Endothelial cell of umbilical vein (primary cell): ENCODE results near the gene IQCN. TPM values are rescaled to one million over a fixed set of nuclear protein-coding genes. Genes with fewer than 3 reads are reported as not detected.
A peak's percentile ranks its signal among the peaks of the same experiment; 100 is the strongest.

Source experiments
- BruUV-seq: library from RNA; stranded (reverse); fragments of 400-500 nt; replicated peaks from 2 replicates; lab custom pipeline; 2021; lab: Mats Ljungman, UMichigan
- CTCF ChIA-PET: fragments of 300-600, 350-600 bp; sonication (Branson Sonifier 250); formaldehyde crosslinking; loops from one replicate; lab custom pipeline; 2021; ENCODE audit warnings: antibody characterized with exemption, inconsistent platforms; lab: Charles Lee
- POLR2A ChIA-PET: fragments of 300-600, 350-600 bp; sonication (Branson Sonifier 250); formaldehyde crosslinking; loops from one replicate; lab custom pipeline; 2021; ENCODE audit warnings: antibody characterized with exemption, inconsistent platforms; lab: Charles Lee
- DNase-seq: peaks from one replicate; pipeline ENCODE4 v3.0.0-alpha.2; 2011; ENCODE audit warnings: low read depth, low spot score
- FAIRE-seq: peaks from 2 replicates; lab custom pipeline; 2011; peaks lifted over from hg19 to GRCh38; lab: Jason Lieb, UNC
- H2AFZ ChIP-seq: 2 replicates; pipeline ENCODE4 v1.6.0; 2012; ENCODE audit warnings: low read depth, low read length, control low read depth, inconsistent platforms
- H3K27ac ChIP-seq: 2 replicates; pipeline ENCODE4 v1.5.1; 2011; ENCODE audit warnings: low read depth, mild to moderate bottlenecking, control low read depth, low read length, moderate library complexity; ENCODE audit not compliant: insufficient read depth
- H3K27me3 ChIP-seq, 2 experiments: 2 replicates each; pipeline versions ENCODE4 v1.6.0 to v1.6.1; 2011; ENCODE audit warnings: low read length in 2 of 2, mixed read lengths in 1 of 2; ENCODE audit not compliant: control insufficient read depth in 2 of 2, insufficient read depth in 2 of 2
- H3K36me3 ChIP-seq, 2 experiments: 2 replicates in 1 of 2; 3 replicates in 1 of 2; pipeline ENCODE4 v1.5.1; 2011; ENCODE audit warnings: low read length in 2 of 2, mild to moderate bottlenecking in 1 of 2, moderate library complexity in 1 of 2; ENCODE audit not compliant: control insufficient read depth in 2 of 2, insufficient read depth in 2 of 2; ENCODE audit errors: extremely low read depth in 1 of 2
- H3K4me1 ChIP-seq: 3 replicates; pipeline ENCODE4 v1.5.1; 2011; ENCODE audit warnings: mild to moderate bottlenecking, low read length; ENCODE audit not compliant: control insufficient read depth, insufficient read depth; ENCODE audit errors: extremely low read depth
- H3K4me2 ChIP-seq: 2 replicates; pipeline ENCODE4 v1.6.1; 2011; ENCODE audit warnings: low read length, control low read depth, mixed read lengths; ENCODE audit not compliant: insufficient read depth
- H3K4me3 ChIP-seq, 3 experiments: fragments of 200-600 bp in 1 of 3; sonication (generic), shearing (Covaris generic) in 1 of 3; replicated peaks in 1 of 3; 2 replicates each; pipeline ENCODE4 v1.5.1; 2011 to 2016; ENCODE audit warnings: control low read depth in 3 of 3, low read length in 3 of 3, mild to moderate bottlenecking in 2 of 3, inconsistent platforms in 1 of 3, low read depth in 1 of 3, moderate library complexity in 1 of 3; ENCODE audit not compliant: insufficient read depth in 1 of 3
- H3K79me2 ChIP-seq: 2 replicates; pipeline ENCODE4 v1.6.0; 2012; ENCODE audit warnings: low read length, inconsistent platforms; ENCODE audit not compliant: control insufficient read depth, insufficient read depth
- H3K9ac ChIP-seq: replicated peaks from 2 replicates; pipeline ENCODE3; 2011; ENCODE audit warnings: low read length, control low read depth; ENCODE audit not compliant: insufficient read depth; ENCODE audit errors: extremely low read depth
- H3K9me1 ChIP-seq: replicated peaks from 3 replicates; pipeline ENCODE4 v1.6.0; 2011; ENCODE audit warnings: mild to moderate bottlenecking, low read length; ENCODE audit not compliant: control insufficient read depth, insufficient read depth; ENCODE audit errors: extremely low read depth
- H3K9me3 ChIP-seq: replicated peaks from 2 replicates; pipeline ENCODE4 v1.5.1; 2012; ENCODE audit warnings: low read length, inconsistent platforms; ENCODE audit not compliant: control insufficient read depth, insufficient read depth
- H4K20me1 ChIP-seq: replicated peaks from 2 replicates; pipeline ENCODE3; 2011; ENCODE audit warnings: mild to moderate bottlenecking, low read length; ENCODE audit not compliant: control insufficient read depth, insufficient read depth; ENCODE audit errors: extremely low read depth
- EZH2 ChIP-seq: IDR thresholded peaks from 2 replicates; pipeline ENCODE4 v1.6.1; 2012; ENCODE audit warnings: borderline replicate concordance, low read depth, mild to moderate bottlenecking, moderate library complexity, low read length, inconsistent platforms; ENCODE audit not compliant: severe bottlenecking
- FOS ChIP-seq: IDR thresholded peaks from 2 replicates; pipeline ENCODE4 v1.6.1; 2011; ENCODE audit warnings: mild to moderate bottlenecking, low read length, moderate library complexity, borderline replicate concordance; ENCODE audit not compliant: insufficient read depth
- GATA2 ChIP-seq: IDR thresholded peaks from 2 replicates; pipeline ENCODE4 v1.7.0; 2011; ENCODE audit warnings: low read depth, mild to moderate bottlenecking, moderate library complexity, mixed read lengths, low read length; ENCODE audit not compliant: insufficient read length, insufficient read depth
- JUN ChIP-seq: IDR thresholded peaks from 2 replicates; pipeline ENCODE4 v1.6.1; 2011; ENCODE audit warnings: borderline replicate concordance, low read depth; ENCODE audit not compliant: insufficient read length, insufficient read depth
- MYC ChIP-seq: IDR thresholded peaks from one replicate; pipeline ENCODE4 v1.6.1; 2011; ENCODE audit warnings: mild to moderate bottlenecking, low read depth, low read length
- POLR2A ChIP-seq: IDR thresholded peaks from 2 replicates; pipeline ENCODE4 v1.6.1; 2012; ENCODE audit warnings: low read depth, mild to moderate bottlenecking, control low read depth, low read length
- POLR2AphosphoS5 ChIP-seq: IDR thresholded peaks from 2 replicates; pipeline ENCODE4 v1.6.1; 2012; ENCODE audit warnings: low read depth, mild to moderate bottlenecking, control low read depth, low read length, moderate library complexity; ENCODE audit not compliant: insufficient read depth
- dilution Hi-C: fragments of 300-500 bp; cut with MboI; formaldehyde crosslinking; loops from one replicate; pipeline ENCODE4 v1.15.0; 2019; ENCODE audit warnings: low sequenced_read_pairs; ENCODE audit not compliant: extremely low pct_ligation_motif_present
- intact Hi-C: fragments of 100-400 bp; cut with micrococcal nuclease; formaldehyde crosslinking; loops from one replicate; pipeline ENCODE4 v1.10.0; 2022
- polyA plus RNA-seq, 4 experiments: library from polyadenylated mRNA; depleted of rRNA in 3 of 4; stranded (reverse) in 3 of 4; unstranded in 1 of 4; fragments of >200 nt; gene quantifications; 2 replicates each; pipeline versions ENCODE4 v1.2.1 to v1.2.3, GENCODE V29; 2011 to 2012; ENCODE audit warnings: missing spikeins in 1 of 4
- total RNA-seq: library from RNA; stranded (reverse); gene quantifications from 2 replicates; pipeline ENCODE4 v1.2.3, GENCODE V29; 2021
- TF ChIP-seq, protein P1 (sequence below): IDR thresholded peaks from 2 replicates; pipeline ENCODE4 v1.6.1; 2011; ENCODE audit not compliant: insufficient read depth, insufficient read length
- TF ChIP-seq, protein P2 (sequence below), 2 donors: IDR thresholded peaks; 1 replicate in 1 of 2; 2 replicates in 1 of 2; pipeline ENCODE4 v1.5.1; 2011; ENCODE audit warnings: low read length in 2 of 2, mild to moderate bottlenecking in 2 of 2, moderate library complexity in 2 of 2, control low read depth in 1 of 2, inconsistent platforms in 1 of 2, low read depth in 1 of 2; ENCODE audit not compliant: insufficient read depth in 1 of 2; ENCODE audit errors: extremely low read depth in 1 of 2

The IQCN gene
- total and polyA plus RNA-seq, 2 donors (not counting 3 experiments of a cell fraction or from before 2014, with no cell fraction given), result 1.5 to 3.0 TPM

DNA sequence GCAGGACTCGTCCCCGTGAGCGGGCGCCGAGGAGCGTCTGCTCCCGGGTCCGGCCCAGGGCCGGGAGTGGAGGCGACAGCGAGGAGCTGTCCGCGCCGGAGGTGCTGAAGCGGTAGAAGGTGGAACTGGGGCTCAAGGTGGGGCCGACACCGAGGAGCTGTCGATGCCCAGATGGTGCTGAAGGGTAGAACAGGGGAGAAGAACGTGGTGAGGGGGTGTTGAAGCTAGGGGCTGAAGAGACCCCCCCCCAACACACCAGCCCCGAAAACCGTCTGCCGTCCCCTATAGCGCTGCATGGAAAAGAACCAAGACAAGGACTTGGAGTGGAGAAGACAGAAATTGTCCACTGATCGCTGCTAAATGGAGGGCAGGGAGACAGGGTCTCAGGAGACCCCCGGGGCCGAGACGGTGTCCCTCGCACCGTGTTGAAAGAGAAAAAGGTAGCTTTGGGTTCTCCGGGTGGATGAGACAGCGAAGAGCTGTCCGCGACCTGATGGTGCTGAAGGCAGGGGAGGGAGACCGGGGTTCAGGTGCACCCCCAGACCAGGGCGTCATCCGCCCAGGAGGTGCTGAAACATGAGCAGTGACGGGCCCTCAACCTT is 40.9 kb downstream of the IQCN start:
- TF ChIP-seq EZH2 (no peak), JUN (no peak), POLR2AphosphoS5 (no peak), GATA2 (no peak), FOS (no peak), POLR2A (no peak), MYC (no peak)
- TF ChIP-seq, protein P1, sequence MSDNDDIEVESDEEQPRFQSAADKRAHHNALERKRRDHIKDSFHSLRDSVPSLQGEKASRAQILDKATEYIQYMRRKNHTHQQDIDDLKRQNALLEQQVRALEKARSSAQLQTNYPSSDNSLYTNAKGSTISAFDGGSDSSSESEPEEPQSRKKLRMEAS, result no peak
- TF ChIP-seq, protein P2, sequence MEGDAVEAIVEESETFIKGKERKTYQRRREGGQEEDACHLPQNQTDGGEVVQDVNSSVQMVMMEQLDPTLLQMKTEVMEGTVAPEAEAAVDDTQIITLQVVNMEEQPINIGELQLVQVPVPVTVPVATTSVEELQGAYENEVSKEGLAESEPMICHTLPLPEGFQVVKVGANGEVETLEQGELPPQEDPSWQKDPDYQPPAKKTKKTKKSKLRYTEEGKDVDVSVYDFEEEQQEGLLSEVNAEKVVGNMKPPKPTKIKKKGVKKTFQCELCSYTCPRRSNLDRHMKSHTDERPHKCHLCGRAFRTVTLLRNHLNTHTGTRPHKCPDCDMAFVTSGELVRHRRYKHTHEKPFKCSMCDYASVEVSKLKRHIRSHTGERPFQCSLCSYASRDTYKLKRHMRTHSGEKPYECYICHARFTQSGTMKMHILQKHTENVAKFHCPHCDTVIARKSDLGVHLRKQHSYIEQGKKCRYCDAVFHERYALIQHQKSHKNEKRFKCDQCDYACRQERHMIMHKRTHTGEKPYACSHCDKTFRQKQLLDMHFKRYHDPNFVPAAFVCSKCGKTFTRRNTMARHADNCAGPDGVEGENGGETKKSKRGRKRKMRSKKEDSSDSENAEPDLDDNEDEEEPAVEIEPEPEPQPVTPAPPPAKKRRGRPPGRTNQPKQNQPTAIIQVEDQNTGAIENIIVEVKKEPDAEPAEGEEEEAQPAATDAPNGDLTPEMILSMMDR (IDR thresholded peaks at IDR 0.05; ENCODE audit: extremely low read depth in 1 of 2, insufficient read depth in 1 of 2, low read depth in 1 of 2, low read length in 2 of 2), result no peak
- DNase-seq (peak; percentile 34), FAIRE-seq (peak; percentile 24)
- no TSS peak for BruUV-seq
- POLR2A ChIA-PET, result no interaction called here
- no peaks in the 10 kb centered on the region for H3K36me3 ChIP-seq
- no peak overlapping the region for H3K9ac ChIP-seq
- no peak overlapping the region for H3K4me2 ChIP-seq
- no peaks in the 10 kb centered on the region for H3K9me1 ChIP-seq
- no peaks in the 10 kb centered on the region for H3K9me3 ChIP-seq
- intact Hi-C loops (no loop called here), dilution Hi-C loops (no loop called here)
- H3K4me1 ChIP-seq, result no peaks in the 10 kb centered on the region
- H2AFZ ChIP-seq, result no peak overlapping the region
- no peak overlapping the region for H3K4me3 ChIP-seq
- peaks cover 0 to 6% of the 10 kb centered on the region in 2 experiments for H3K27me3 ChIP-seq
- no peaks in the 10 kb centered on the region for H4K20me1 ChIP-seq
- no peak overlapping the region for H3K27ac ChIP-seq
- no peaks in the 10 kb centered on the region for H3K79me2 ChIP-seq
- CTCF ChIA-PET, result interaction anchor here (0.6 to 2.7 kb wide), 13 partner anchors 9 to 152 kb away, joined by 3 to 20 read pairs (median 5); partner anchors contain the start of gene GDF15
